ENCODE results near the gene LAMC3.
"Not testable (repeated sequence)": the region's sequence is repeated elsewhere in the genome, so short reads cannot be mapped to it uniquely, and the experiment has no call there.

DNA sequence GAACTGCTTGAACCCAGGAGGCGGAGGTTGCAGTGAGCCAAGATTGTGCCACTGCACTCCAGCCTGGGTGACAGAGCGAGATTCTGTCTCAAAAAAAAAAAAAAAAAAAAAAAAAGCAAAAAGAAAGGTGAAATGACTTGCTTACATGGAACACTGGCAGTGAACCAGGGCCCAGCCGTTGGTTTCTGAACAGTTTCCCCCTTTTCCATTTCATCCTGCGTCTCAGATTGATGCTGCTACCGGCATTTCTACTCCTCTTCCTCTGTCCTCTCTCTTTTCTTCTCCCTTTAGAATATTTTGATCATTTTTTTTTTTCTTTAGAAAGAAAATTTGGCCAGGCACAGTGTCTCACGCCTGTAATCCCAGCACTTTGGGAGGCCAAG, 106.4 kb downstream of the LAMC3 start:
- not testable (repeated sequence) for TF ChIP-seq ZFP30 (CRISPR knock-in tag; IDR thresholded peaks at IDR 0.05); ZNF8 (CRISPR knock-in tag; IDR thresholded peaks at IDR 0.05); ZFP3 (CRISPR knock-in tag; IDR thresholded peaks at IDR 0.05); PPARA (CRISPR knock-in tag; IDR thresholded peaks at IDR 0.05; ENCODE audit: borderline replicate concordance); ISL1 (CRISPR knock-in tag; IDR thresholded peaks at IDR 0.05); ARNTL (CRISPR knock-in tag; IDR thresholded peaks at IDR 0.05; ENCODE audit: borderline replicate concordance, low read depth); RARB (CRISPR knock-in tag; IDR thresholded peaks at IDR 0.05); TCF4 (CRISPR knock-in tag; IDR thresholded peaks at IDR 0.05; ENCODE audit: borderline replicate concordance); ZNF70 (CRISPR knock-in tag; IDR thresholded peaks at IDR 0.05)
- TF ChIP-seq, protein P1, sequence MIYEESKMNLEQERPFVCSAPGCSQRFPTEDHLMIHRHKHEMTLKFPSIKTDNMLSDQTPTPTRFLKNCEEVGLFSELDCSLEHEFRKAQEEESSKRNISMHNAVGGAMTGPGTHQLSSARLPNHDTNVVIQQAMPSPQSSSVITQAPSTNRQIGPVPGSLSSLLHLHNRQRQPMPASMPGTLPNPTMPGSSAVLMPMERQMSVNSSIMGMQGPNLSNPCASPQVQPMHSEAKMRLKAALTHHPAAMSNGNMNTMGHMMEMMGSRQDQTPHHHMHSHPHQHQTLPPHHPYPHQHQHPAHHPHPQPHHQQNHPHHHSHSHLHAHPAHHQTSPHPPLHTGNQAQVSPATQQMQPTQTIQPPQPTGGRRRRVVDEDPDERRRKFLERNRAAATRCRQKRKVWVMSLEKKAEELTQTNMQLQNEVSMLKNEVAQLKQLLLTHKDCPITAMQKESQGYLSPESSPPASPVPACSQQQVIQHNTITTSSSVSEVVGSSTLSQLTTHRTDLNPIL (CRISPR knock-in tag; IDR thresholded peaks at IDR 0.05; ENCODE audit: low read depth), result not testable (repeated sequence)
- TF ChIP-seq, protein P2, sequence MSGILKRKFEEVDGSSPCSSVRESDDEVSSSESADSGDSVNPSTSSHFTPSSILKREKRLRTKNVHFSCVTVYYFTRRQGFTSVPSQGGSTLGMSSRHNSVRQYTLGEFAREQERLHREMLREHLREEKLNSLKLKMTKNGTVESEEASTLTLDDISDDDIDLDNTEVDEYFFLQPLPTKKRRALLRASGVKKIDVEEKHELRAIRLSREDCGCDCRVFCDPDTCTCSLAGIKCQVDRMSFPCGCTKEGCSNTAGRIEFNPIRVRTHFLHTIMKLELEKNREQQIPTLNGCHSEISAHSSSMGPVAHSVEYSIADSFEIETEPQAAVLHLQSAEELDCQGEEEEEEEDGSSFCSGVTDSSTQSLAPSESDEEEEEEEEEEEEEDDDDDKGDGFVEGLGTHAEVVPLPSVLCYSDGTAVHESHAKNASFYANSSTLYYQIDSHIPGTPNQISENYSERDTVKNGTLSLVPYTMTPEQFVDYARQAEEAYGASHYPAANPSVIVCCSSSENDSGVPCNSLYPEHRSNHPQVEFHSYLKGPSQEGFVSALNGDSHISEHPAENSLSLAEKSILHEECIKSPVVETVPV (CRISPR knock-in tag; IDR thresholded peaks at IDR 0.05), result not testable (repeated sequence)
- TF ChIP-seq, protein P3, sequence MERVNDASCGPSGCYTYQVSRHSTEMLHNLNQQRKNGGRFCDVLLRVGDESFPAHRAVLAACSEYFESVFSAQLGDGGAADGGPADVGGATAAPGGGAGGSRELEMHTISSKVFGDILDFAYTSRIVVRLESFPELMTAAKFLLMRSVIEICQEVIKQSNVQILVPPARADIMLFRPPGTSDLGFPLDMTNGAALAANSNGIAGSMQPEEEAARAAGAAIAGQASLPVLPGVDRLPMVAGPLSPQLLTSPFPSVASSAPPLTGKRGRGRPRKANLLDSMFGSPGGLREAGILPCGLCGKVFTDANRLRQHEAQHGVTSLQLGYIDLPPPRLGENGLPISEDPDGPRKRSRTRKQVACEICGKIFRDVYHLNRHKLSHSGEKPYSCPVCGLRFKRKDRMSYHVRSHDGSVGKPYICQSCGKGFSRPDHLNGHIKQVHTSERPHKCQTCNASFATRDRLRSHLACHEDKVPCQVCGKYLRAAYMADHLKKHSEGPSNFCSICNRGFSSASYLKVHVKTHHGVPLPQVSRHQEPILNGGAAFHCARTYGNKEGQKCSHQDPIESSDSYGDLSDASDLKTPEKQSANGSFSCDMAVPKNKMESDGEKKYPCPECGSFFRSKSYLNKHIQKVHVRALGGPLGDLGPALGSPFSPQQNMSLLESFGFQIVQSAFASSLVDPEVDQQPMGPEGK (CRISPR knock-in tag; IDR thresholded peaks at IDR 0.05; ENCODE audit: borderline replicate concordance), result not testable (repeated sequence)
- TF ChIP-seq, protein P4, sequence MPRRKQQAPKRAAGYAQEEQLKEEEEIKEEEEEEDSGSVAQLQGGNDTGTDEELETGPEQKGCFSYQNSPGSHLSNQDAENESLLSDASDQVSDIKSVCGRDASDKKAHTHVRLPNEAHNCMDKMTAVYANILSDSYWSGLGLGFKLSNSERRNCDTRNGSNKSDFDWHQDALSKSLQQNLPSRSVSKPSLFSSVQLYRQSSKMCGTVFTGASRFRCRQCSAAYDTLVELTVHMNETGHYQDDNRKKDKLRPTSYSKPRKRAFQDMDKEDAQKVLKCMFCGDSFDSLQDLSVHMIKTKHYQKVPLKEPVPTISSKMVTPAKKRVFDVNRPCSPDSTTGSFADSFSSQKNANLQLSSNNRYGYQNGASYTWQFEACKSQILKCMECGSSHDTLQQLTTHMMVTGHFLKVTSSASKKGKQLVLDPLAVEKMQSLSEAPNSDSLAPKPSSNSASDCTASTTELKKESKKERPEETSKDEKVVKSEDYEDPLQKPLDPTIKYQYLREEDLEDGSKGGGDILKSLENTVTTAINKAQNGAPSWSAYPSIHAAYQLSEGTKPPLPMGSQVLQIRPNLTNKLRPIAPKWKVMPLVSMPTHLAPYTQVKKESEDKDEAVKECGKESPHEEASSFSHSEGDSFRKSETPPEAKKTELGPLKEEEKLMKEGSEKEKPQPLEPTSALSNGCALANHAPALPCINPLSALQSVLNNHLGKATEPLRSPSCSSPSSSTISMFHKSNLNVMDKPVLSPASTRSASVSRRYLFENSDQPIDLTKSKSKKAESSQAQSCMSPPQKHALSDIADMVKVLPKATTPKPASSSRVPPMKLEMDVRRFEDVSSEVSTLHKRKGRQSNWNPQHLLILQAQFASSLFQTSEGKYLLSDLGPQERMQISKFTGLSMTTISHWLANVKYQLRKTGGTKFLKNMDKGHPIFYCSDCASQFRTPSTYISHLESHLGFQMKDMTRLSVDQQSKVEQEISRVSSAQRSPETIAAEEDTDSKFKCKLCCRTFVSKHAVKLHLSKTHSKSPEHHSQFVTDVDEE (CRISPR knock-in tag; IDR thresholded peaks at IDR 0.05), result not testable (repeated sequence)
